Measurements from ENCODE around the gene PER1. TPM values are rescaled to one million over a fixed set of nuclear protein-coding genes. Genes with fewer than 3 reads are reported as not detected.

The PER1 gene
- total RNA-seq, 2 experiments from 2014 or later, result 123 to 129 TPM

DNA sequence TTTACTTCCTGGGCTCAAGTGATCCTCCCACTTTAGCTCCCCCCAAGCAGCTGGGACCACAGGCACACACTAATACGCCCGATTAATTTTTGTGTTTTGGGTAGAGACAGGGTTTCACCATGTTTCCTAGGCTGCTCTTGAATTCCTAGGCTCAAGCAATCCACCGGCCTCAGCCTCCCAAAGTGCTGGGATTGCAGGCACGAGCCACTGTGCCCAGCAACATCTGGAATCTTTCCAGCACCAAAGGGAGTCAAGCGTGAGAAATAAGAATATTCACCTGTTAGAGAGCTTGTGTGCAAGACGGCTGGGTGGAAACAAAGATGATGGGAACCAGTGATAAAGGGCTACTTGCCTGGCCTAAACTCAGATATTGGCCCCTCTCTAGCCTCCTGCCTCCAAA lies 50.5 kb downstream of the PER1 start:
- H3K9me3 Mint-ChIP-seq, result no peaks in the 10 kb centered on the region
- no peaks in the 10 kb centered on the region for H3K4me1 Mint-ChIP-seq (ENCODE audit: low read depth)
- no peaks in the 10 kb centered on the region for H3K27me3 Mint-ChIP-seq
- POLR2A ChIA-PET, result no interaction called here
- no peaks in the 10 kb centered on the region for H3K36me3 Mint-ChIP-seq (ENCODE audit: low read depth)
- CTCF ChIA-PET, result interaction anchor here (1.3 to 6.3 kb wide), 5 partner anchors 9 to 41 kb away, joined by 3 to 52 read pairs (median 20); partner anchors contain the start of gene ALOXE3
- H3K27ac Mint-ChIP-seq, result no peak overlapping the region
- no peak overlapping the region for H3K4me3 Mint-ChIP-seq
- ATAC-seq (no peak), DNase-seq (no peak)
- intact Hi-C loops (cut with micrococcal nuclease), result no loop called here
- TF ChIP-seq, protein P1, sequence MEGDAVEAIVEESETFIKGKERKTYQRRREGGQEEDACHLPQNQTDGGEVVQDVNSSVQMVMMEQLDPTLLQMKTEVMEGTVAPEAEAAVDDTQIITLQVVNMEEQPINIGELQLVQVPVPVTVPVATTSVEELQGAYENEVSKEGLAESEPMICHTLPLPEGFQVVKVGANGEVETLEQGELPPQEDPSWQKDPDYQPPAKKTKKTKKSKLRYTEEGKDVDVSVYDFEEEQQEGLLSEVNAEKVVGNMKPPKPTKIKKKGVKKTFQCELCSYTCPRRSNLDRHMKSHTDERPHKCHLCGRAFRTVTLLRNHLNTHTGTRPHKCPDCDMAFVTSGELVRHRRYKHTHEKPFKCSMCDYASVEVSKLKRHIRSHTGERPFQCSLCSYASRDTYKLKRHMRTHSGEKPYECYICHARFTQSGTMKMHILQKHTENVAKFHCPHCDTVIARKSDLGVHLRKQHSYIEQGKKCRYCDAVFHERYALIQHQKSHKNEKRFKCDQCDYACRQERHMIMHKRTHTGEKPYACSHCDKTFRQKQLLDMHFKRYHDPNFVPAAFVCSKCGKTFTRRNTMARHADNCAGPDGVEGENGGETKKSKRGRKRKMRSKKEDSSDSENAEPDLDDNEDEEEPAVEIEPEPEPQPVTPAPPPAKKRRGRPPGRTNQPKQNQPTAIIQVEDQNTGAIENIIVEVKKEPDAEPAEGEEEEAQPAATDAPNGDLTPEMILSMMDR (IDR thresholded peaks at IDR 0.05), result no peak

DNA sequence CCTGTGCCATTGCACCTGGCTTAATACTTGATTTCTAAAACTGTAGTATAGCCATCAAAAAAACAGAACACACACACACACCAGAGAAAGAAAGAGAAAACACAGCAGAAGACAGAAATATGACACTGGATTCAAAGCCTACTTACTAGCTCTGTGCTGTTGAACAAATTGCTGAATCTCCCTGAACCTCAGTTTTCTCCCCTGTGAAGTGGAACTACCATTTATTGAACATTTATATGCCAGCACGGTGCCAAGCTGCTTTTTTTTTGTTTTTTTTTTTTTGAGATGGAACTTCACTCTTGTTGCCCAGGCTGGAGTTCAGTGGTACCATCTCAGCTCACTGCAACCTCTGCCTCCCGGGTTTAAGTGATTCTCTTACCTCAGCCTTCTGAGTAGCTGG lies 51.4 kb downstream of the PER1 start:
- POLR2A ChIA-PET, result no interaction called here
- no peak overlapping the region for H3K27ac Mint-ChIP-seq

GRCh38 chr17:8100111-8100510 lies 52.1 kb downstream of the PER1 start:
- H3K27me3 Mint-ChIP-seq, result no peaks in the 10 kb centered on the region
- no peak for ATAC-seq
- H3K36me3 Mint-ChIP-seq (ENCODE audit: low read depth), result no peaks in the 10 kb centered on the region
- ChIA-PET POLR2A (no interaction called here), CTCF (interaction anchor here (1.2 to 6.3 kb wide), 6 partner anchors 10 to 42 kb away, joined by 3 to 52 read pairs (median 17); partner anchors contain the start of gene ALOXE3)
- no peak for DNase-seq
- TF ChIP-seq, protein P1 (IDR thresholded peaks at IDR 0.05), result no peak
- H3K4me1 Mint-ChIP-seq (ENCODE audit: low read depth), result no peaks in the 10 kb centered on the region
- H3K27ac Mint-ChIP-seq, result no peak overlapping the region
- intact Hi-C loops (cut with micrococcal nuclease), result no loop called here
- no peaks in the 10 kb centered on the region for H3K9me3 Mint-ChIP-seq
- H3K4me3 Mint-ChIP-seq, result no peak overlapping the region

More for the DNA sequence above, 51.4 kb downstream of the PER1 start:
- Mint-ChIP-seq H3K4me1 (ENCODE audit: low read depth) (no peaks in the 10 kb centered on the region), H3K36me3 (ENCODE audit: low read depth) (no peaks in the 10 kb centered on the region), H3K27me3 (no peaks in the 10 kb centered on the region), H3K9me3 (no peaks in the 10 kb centered on the region), H3K4me3 (no peak overlapping the region)
- no peak for DNase-seq
- CTCF ChIA-PET, result interaction anchor here (0.7 to 6.3 kb wide), 9 partner anchors 8 to 104 kb away, joined by 3 to 52 read pairs (median 14); partner anchors contain the start of gene ALOXE3
- TF ChIP-seq, protein P1 (IDR thresholded peaks at IDR 0.05), result no peak
- ATAC-seq, result no peak
- intact Hi-C loops (cut with micrococcal nuclease), result no loop called here

DNA sequence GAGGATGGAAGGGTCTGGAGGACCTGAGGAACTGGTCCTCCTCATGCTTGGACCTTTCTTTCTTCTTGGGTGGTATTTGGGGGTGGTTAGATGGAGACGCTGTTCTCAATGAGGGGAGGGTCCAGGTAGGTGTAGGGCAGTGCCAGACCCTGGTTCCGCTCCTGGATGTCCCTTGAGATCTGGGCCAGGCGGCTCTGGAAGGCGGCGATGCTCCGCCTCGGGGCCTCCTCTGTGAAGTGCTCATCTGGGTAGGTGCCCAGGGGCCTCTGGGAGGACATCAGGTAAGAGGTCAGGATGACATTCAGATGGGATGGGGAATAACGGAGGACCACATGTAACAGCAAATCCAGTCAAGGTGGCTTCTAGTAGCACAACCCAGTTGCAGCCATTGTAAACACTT lies 55.7 kb downstream of the PER1 start:
- Mint-ChIP-seq H3K36me3 (ENCODE audit: low read depth) (no peaks in the 10 kb centered on the region), H3K9me3 (no peaks in the 10 kb centered on the region), H3K27ac (no peak overlapping the region), H3K4me1 (ENCODE audit: low read depth) (peaks cover 5% of the 10 kb centered on the region), H3K27me3 (peaks cover 7% of the 10 kb centered on the region), H3K4me3 (no peak overlapping the region)
- DNase-seq (no peak), ATAC-seq (no peak)
- CTCF ChIA-PET, result interaction anchor here (1.0 to 1.4 kb wide), 3 partner anchors 13 to 23 kb away, joined by 3 to 7 read pairs (median 5); no protein-coding TSS in a partner anchor
- TF ChIP-seq, protein P1 (IDR thresholded peaks at IDR 0.05), result no peak
- POLR2A ChIA-PET, result no interaction called here
- intact Hi-C loops (cut with micrococcal nuclease), result no loop called here

- H3K4me3 Mint-ChIP-seq, result no peak overlapping the region
- TF ChIP-seq, protein P1 (IDR thresholded peaks at IDR 0.05), result no peak
- CTCF ChIA-PET, result interaction anchor here (1.0 to 8.5 kb wide), 10 partner anchors 13 to 223 kb away, joined by 3 to 179 read pairs (median 7); partner anchors contain the start of genes ALOXE3 and HES7
- H3K9me3 Mint-ChIP-seq, result no peaks in the 10 kb centered on the region
- ATAC-seq (no peak), DNase-seq (no peak)
- H3K27ac Mint-ChIP-seq, result no peak overlapping the region
- no peaks in the 10 kb centered on the region for H3K36me3 Mint-ChIP-seq (ENCODE audit: low read depth)
- H3K4me1 Mint-ChIP-seq (ENCODE audit: low read depth), result peaks cover 5% of the 10 kb centered on the region
- intact Hi-C loops (cut with micrococcal nuclease), result no loop called here
- H3K27me3 Mint-ChIP-seq, result peaks cover 15% of the 10 kb centered on the region
- POLR2A ChIA-PET, result interaction anchor here (1.0 kb wide), 1 partner anchor 21 kb away, joined by 3 read pairs; no protein-coding TSS in a partner anchor
Observed at GRCh38 chr17:8095361-8095760, 56.8 kb downstream of the PER1 start.

Measured in activated CD8-positive, alpha-beta T cell treated with anti-CD3 and anti-CD28 coated beads for 36 hours (primary cell).